Kidney (tissue), 14 donors: ENCODE results near the gene FAM107B. TPM values are rescaled to one million over a fixed set of nuclear protein-coding genes. Genes with fewer than 3 reads are reported as not detected.

ENCODE experiments used
- DNase-seq, 5 donors: peaks; one replicate each; pipeline ENCODE4 v3.0.0-alpha.2; 2013 to 2020
- FAIRE-seq: peaks from 2 replicates; lab custom pipeline; 2012; peaks lifted over from hg19 to GRCh38; lab: Jason Lieb, UNC
- H3K27ac ChIP-seq, 2 donors: one replicate each; pipeline ENCODE4 v1.7.0; 2013; ENCODE audit warnings: low read depth in 2 of 2, low read length in 2 of 2, inconsistent platforms in 1 of 2
- H3K27me3 ChIP-seq: one replicate; pipeline ENCODE4 v1.7.1; 2013; ENCODE audit warnings: low read length, inconsistent platforms; ENCODE audit not compliant: control insufficient read depth, insufficient read depth
- H3K36me3 ChIP-seq, 3 donors: one replicate each; pipeline versions ENCODE4 v1.7.0 to v1.7.1; 2013; ENCODE audit warnings: low read length in 3 of 3, control low read depth in 1 of 3, inconsistent platforms in 1 of 3; ENCODE audit not compliant: insufficient read depth in 3 of 3, control insufficient read depth in 2 of 3
- H3K4me1 ChIP-seq, 3 donors: one replicate each; pipeline versions ENCODE4 v1.7.0 to v1.7.1; 2013; ENCODE audit warnings: low read length in 3 of 3, inconsistent platforms in 1 of 3, low read depth in 1 of 3; ENCODE audit not compliant: control insufficient read depth in 2 of 3, insufficient read depth in 2 of 3
- H3K4me3 ChIP-seq, 3 donors: one replicate each; pipeline versions ENCODE4 v1.7.0 to v1.8.1; 2013; ENCODE audit warnings: low read length in 3 of 3, control low read depth in 1 of 3, inconsistent platforms in 1 of 3
- H3K9ac ChIP-seq, 3 donors: one replicate each; pipeline versions ENCODE4 v1.7.0 to v1.7.1; 2013; ENCODE audit warnings: low read length in 3 of 3, control low read depth in 1 of 3, inconsistent platforms in 1 of 3
- H3K9me3 ChIP-seq, 3 donors: one replicate each; pipeline versions ENCODE4 v1.7.0 to v1.7.1; 2013; ENCODE audit warnings: low read length in 3 of 3, control low read depth in 1 of 3, inconsistent platforms in 1 of 3; ENCODE audit not compliant: control insufficient read depth in 2 of 3, insufficient read depth in 1 of 3
- intact Hi-C: fragments of 100-400 bp; cut with DNase I; formaldehyde crosslinking; loops from one replicate; pipeline ENCODE4 v1.11.1; 2022
- polyA plus RNA-seq: library from polyadenylated mRNA; stranded (reverse); fragments of 350-450 nt; fragmentation: Illumina TruSeq; extraction: RNeasy Lipid Tissue Mini Kit (QIAGEN cat#74804); gene quantifications from one replicate; pipeline ENCODE4 v1.2.3, GENCODE V29; 2014; ENCODE audit warnings: low read depth, low replicate concordance; ENCODE audit not compliant: insufficient read depth
- total RNA-seq: library from RNA; stranded (reverse); fragmentation: NEBNext Ultra II Directional; extraction: Animal tissue kit (Norgen Biotek cat#: 25700); gene quantifications from one replicate; pipeline ENCODE4 v1.2.1, GENCODE V29; 2021
- TF ChIP-seq, protein P1 (sequence below): IDR thresholded peaks from 3 replicates; pipeline ENCODE4 v1.5.1; 2012; ENCODE audit warnings: mild to moderate bottlenecking, moderate library complexity, borderline replicate concordance; ENCODE audit not compliant: insufficient read depth; ENCODE audit errors: extremely low read depth
- donor health status: control.
- donor health status: control.
- donor health status: control.
- donor health status: control.
- donor health status: control.
- donor health status: DM: yes; HTN: yes; CAD: no.
- donor health status: Normal renal cell carcinoma (clear cell type).

Gene FAM107B
- total and polyA plus RNA-seq, 2 donors from 2014 or later, result 105 to 122 TPM

DNA sequence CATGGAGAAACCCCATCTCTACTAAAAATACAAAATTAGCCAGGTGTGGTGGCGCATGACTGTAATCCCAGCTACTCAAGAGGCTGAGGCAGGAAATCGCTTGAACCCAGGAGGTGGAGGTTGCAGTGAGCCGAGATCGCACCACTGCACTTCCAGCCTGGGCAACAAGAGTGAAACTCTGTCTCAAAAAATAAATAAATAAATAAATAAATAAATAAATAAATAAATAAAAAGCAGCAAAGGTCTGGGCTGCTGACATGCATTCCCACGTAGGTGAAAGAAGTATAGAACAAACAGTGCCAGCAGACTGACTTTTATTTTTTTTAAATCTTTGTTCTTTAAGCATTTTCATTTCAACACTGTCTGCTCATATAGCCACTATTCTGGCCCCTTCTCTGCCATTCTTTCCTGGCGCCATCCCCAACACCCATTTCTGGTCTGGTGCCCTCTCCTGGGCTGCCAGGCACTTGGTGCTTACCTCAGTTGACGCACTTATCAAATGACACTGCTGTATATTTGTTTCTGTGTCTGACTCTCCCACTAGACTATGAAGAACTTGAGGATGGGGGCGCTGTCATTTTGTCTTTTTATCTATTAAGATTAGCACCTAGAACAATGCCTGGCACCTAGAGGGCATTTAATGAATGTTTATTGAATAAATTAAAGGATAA is 15.6 kb downstream of the FAM107B start:
- intact Hi-C loops, result no loop called here
- Histone ChIP-seq H3K36me3 (no peaks in the 10 kb centered on the region), H3K9me3 (no peaks in the 10 kb centered on the region), H3K27ac (no peak overlapping the region), H3K4me3 (no peak overlapping the region), H3K27me3 (no peaks in the 10 kb centered on the region), H3K4me1 (no peaks in the 10 kb centered on the region), H3K9ac (no peak overlapping the region)
- DNase-seq (no peak), FAIRE-seq (no peak)
- TF ChIP-seq, protein P1, sequence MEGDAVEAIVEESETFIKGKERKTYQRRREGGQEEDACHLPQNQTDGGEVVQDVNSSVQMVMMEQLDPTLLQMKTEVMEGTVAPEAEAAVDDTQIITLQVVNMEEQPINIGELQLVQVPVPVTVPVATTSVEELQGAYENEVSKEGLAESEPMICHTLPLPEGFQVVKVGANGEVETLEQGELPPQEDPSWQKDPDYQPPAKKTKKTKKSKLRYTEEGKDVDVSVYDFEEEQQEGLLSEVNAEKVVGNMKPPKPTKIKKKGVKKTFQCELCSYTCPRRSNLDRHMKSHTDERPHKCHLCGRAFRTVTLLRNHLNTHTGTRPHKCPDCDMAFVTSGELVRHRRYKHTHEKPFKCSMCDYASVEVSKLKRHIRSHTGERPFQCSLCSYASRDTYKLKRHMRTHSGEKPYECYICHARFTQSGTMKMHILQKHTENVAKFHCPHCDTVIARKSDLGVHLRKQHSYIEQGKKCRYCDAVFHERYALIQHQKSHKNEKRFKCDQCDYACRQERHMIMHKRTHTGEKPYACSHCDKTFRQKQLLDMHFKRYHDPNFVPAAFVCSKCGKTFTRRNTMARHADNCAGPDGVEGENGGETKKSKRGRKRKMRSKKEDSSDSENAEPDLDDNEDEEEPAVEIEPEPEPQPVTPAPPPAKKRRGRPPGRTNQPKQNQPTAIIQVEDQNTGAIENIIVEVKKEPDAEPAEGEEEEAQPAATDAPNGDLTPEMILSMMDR, result peak; percentile 26

DNA sequence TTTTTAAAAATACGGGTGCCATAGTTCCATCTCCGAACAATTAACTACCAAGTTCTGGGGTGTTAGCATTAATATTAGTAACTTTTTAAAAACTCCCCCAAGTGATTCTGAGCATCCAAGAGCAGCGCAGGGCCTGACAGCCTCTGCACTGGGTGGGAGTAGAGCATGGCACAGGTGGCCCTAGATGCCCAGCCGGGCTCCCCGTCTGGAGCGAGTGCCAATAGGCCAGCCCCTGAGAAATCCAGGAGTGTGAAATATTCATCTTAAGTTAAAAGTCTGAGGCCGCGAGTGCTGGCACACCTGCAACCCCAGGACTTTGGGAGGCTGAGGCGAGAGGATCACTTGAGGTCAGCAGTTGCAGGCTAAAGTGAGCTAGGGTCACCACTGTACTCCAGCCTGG is 16.2 kb downstream of the FAM107B start:
- Histone ChIP-seq H3K9ac (no peak overlapping the region), H3K27me3 (no peaks in the 10 kb centered on the region), H3K4me1 (no peaks in the 10 kb centered on the region), H3K36me3 (no peaks in the 10 kb centered on the region), H3K27ac (no peak overlapping the region), H3K9me3 (no peaks in the 10 kb centered on the region), H3K4me3 (no peak overlapping the region)
- TF ChIP-seq, protein P1, result no peak
- FAIRE-seq (no peak), DNase-seq (no peak)
- intact Hi-C loops, result no loop called here

DNA sequence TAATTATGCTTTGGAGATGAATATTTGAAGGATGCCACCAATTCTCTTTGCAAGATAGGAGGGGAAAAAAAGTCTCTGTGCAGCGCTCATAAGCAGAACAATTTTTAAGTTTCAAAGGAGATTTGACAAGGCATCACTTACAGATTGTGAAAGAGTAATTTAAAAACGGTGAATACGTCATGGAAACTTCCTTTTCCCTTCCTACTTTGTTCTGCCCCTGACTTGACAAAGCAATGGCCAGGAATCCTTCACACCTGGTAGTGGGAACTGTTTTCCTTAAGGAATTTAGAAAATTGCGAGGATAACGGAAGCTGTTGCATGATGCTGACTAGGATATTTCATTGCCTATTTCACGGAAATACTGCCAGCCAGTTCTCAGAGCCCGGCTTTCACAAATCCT is 16.7 kb downstream of the FAM107B start:
- no peaks in the 10 kb centered on the region for H3K9me3 ChIP-seq
- no peak for FAIRE-seq
- TF ChIP-seq, protein P1, result no peak
- no peak for DNase-seq
- H3K36me3 ChIP-seq, result no peaks in the 10 kb centered on the region
- intact Hi-C loops, result no loop called here
- H3K4me3 ChIP-seq, result no peak overlapping the region
- no peak overlapping the region for H3K27ac ChIP-seq
- no peaks in the 10 kb centered on the region for H3K4me1 ChIP-seq
- no peaks in the 10 kb centered on the region for H3K27me3 ChIP-seq
- H3K9ac ChIP-seq, result no peak overlapping the region

DNA sequence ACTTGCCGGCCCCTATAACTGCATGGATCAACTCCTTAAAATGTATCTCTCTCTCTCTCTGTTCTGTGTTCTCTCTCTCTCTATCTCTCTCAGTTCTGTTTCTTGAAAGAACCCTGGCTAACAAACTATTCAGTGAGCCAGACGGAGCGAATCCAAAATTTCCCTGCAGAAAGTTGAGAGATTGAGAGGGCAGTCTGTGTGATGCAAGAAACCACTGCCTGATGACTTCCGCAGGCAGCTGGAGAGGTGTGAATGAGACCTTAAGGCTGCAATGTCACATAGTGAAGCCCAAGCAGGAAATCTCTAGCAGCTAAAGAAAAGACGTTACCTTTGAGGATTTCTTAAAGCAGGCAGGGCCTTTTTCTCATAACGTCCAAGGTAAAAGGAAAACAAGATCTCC is 17.3 kb downstream of the FAM107B start:
- TF ChIP-seq, protein P1, result no peak
- no peak for FAIRE-seq
- H3K4me3 ChIP-seq, result no peak overlapping the region
- H3K27me3 ChIP-seq, result no peaks in the 10 kb centered on the region
- H3K9ac ChIP-seq, result no peak overlapping the region
- no peak for DNase-seq
- no peaks in the 10 kb centered on the region for H3K4me1 ChIP-seq
- no peaks in the 10 kb centered on the region for H3K36me3 ChIP-seq
- intact Hi-C loops, result no loop called here
- no peaks in the 10 kb centered on the region for H3K9me3 ChIP-seq
- H3K27ac ChIP-seq, result no peak overlapping the region
